Activated naive CD8-positive, alpha-beta T cell treated with anti-CD3 and anti-CD28 coated beads, Interleukin-2, amount 50 U/mL, for 16 hours (primary cell): Measurements from ENCODE around the gene GRID2.

Experiments used
- DNase-seq: peaks from one replicate; pipeline ENCODE4 v3.0.0-alpha.2; 2020; ENCODE audit warnings: low read depth, low spot score

The GRID2 gene

GRCh38 chr4:93747220-93747619 is 1443.5 kb downstream of the GRID2 start:
- no peak for DNase-seq

GRCh38 chr4:93748373-93749291 is 1444.9 kb downstream of the GRID2 start:
- DNase-seq, result no peak

GRCh38 chr4:93749292-93749761 is 1445.6 kb downstream of the GRID2 start:
- no peak for DNase-seq

- no peak for DNase-seq
These were observed 1447.6 kb downstream of the GRID2 start for GRCh38 chr4:93751411-93751810.

- DNase-seq, result no peak
These were observed 1452.3 kb downstream of the GRID2 start for GRCh38 chr4:93756101-93756500.

- DNase-seq, result no peak
These were observed 1455.7 kb downstream of the GRID2 start for GRCh38 chr4:93759506-93759905.

- DNase-seq, result no peak
These were observed 1456.5 kb downstream of the GRID2 start for GRCh38 chr4:93760284-93760683.

GRCh38 chr4:93761286-93761685 is 1457.5 kb downstream of the GRID2 start:
- no peak for DNase-seq

- DNase-seq, result no peak
These were observed 1461.0 kb downstream of the GRID2 start for GRCh38 chr4:93764639-93765246.

GRCh38 chr4:93767917-93768316 is 1464.2 kb downstream of the GRID2 start:
- no peak for DNase-seq

GRCh38 chr4:93770201-93770600 is 1466.4 kb downstream of the GRID2 start:
- DNase-seq, result no peak

- no peak for DNase-seq
These were observed 1468.1 kb downstream of the GRID2 start for GRCh38 chr4:93771640-93772411.

GRCh38 chr4:93772858-93773257 is 1469.1 kb downstream of the GRID2 start:
- DNase-seq, result no peak

- DNase-seq, result no peak
These were observed 1471.8 kb downstream of the GRID2 start for GRCh38 chr4:93775551-93775950.

- no peak for DNase-seq
These were observed 1472.8 kb downstream of the GRID2 start for GRCh38 chr4:93776386-93777080.

GRCh38 chr4:93777081-93777460 is 1473.3 kb downstream of the GRID2 start:
- DNase-seq, result no peak

GRCh38 chr4:93779228-93779627 is 1475.5 kb downstream of the GRID2 start:
- DNase-seq, result no peak

GRCh38 chr4:93780080-93780479 is 1476.3 kb downstream of the GRID2 start:
- no peak for DNase-seq

- no peak for DNase-seq
These were observed 1477.4 kb downstream of the GRID2 start for GRCh38 chr4:93781198-93781597.

- no peak for DNase-seq
These were observed 1482.4 kb downstream of the GRID2 start for GRCh38 chr4:93786149-93786548.

- DNase-seq, result no peak
These were observed 1484.9 kb downstream of the GRID2 start for GRCh38 chr4:93788712-93789111.
